HepG2 (cell line): ENCODE data around the gene PSMB10. TPM values are rescaled to one million over a fixed set of nuclear protein-coding genes. Genes with fewer than 3 reads are reported as not detected.

Source experiments
- ARNT ChIP-seq: fragments of 450-650 bp; IDR thresholded peaks from 2 replicates; pipeline ENCODE4 v1.6.1; 2017
- ATF1 ChIP-seq: IDR thresholded peaks from 2 replicates; pipeline ENCODE4 v1.6.1; 2016; ENCODE audit warnings: mild to moderate bottlenecking, control low read depth
- BCL3 ChIP-seq: sonication (generic); formaldehyde crosslinking; IDR thresholded peaks from 2 replicates; pipeline ENCODE4 v1.5.1; 2020; ENCODE audit warnings: mild to moderate bottlenecking, missing genetic modification reagents, moderate library complexity
- HMG20A ChIP-seq: IDR thresholded peaks from 2 replicates; pipeline ENCODE4 v1.6.1; 2016; ENCODE audit warnings: borderline replicate concordance
- KAT8 ChIP-seq: IDR thresholded peaks from 2 replicates; pipeline ENCODE4 v1.6.1; 2016; ENCODE audit warnings: missing genetic modification reagents, missing compliant biosample characterization
- KDM1A ChIP-seq: IDR thresholded peaks from 2 replicates; pipeline ENCODE4 v1.6.1; 2016; ENCODE audit warnings: missing compliant biosample characterization
- MYPOP ChIP-seq: sonication (generic); formaldehyde crosslinking; IDR thresholded peaks from 2 replicates; pipeline ENCODE4 v1.8.1; 2023; ENCODE audit warnings: mild to moderate bottlenecking, moderate library complexity, missing genetic modification reagents
- NR2C2 ChIP-seq: sonication (generic); formaldehyde crosslinking; IDR thresholded peaks from 2 replicates; pipeline ENCODE4 v1.4.0; 2020; ENCODE audit warnings: missing genetic modification reagents, mild to moderate bottlenecking, moderate library complexity, borderline replicate concordance
- RCOR2 ChIP-seq: IDR thresholded peaks from 2 replicates; pipeline ENCODE4 v1.6.1; 2016; ENCODE audit warnings: missing biosample characterization, missing genetic modification reagents
- TAF1 ChIP-seq: sonication (generic); formaldehyde crosslinking; IDR thresholded peaks from 2 replicates; pipeline ENCODE4 v1.4.0; 2020; ENCODE audit warnings: missing genetic modification reagents
- ZBTB42 ChIP-seq: sonication (generic); formaldehyde crosslinking; IDR thresholded peaks from 2 replicates; pipeline ENCODE4 v1.5.0; 2020; ENCODE audit warnings: mild to moderate bottlenecking, missing genetic modification reagents
- ZBTB8A ChIP-seq: sonication (generic); formaldehyde crosslinking; IDR thresholded peaks from 2 replicates; pipeline ENCODE4 v1.4.0; 2020; ENCODE audit warnings: mild to moderate bottlenecking, low read depth, missing genetic modification reagents, borderline replicate concordance
- ZKSCAN1 ChIP-seq: fragments of 150-350 bp; IDR thresholded peaks from 2 replicates; pipeline ENCODE4 v1.6.1; 2014; ENCODE audit warnings: low read length
- ZNF709 ChIP-seq: sonication (generic); formaldehyde crosslinking; IDR thresholded peaks from 2 replicates; pipeline ENCODE4 v1.5.0; 2020; ENCODE audit warnings: mild to moderate bottlenecking, missing genetic modification reagents
- polyA plus RNA-seq, 8 experiments: library from polyadenylated mRNA; depleted of rRNA in 3 of 8; stranded (reverse) in 7 of 8; unstranded in 1 of 8; fragments of >200 nt; fragmentation: Illumina TruSeq in 4 of 8; extraction: Trizol in 4 of 8; gene quantifications; 2 replicates each; pipeline versions ENCODE4 v1.2.1 to v1.2.3, GENCODE V29; 2011 to 2016; ENCODE audit warnings: low read depth in 4 of 8, missing spikeins in 1 of 8, mixed read lengths in 1 of 8; ENCODE audit not compliant: insufficient read depth in 1 of 8
- total RNA-seq, 5 experiments: library from RNA; depleted of rRNA; stranded (reverse); fragments of >200 nt; fragmentation: Illumina TruSeq; extraction: Trizol; gene quantifications; 2 replicates each; pipeline ENCODE4 v1.2.3, GENCODE V29; 2016; ENCODE audit warnings: low read depth in 1 of 5
- TF ChIP-seq, protein P1 (sequence below): IDR thresholded peaks from 2 replicates; pipeline ENCODE4 v1.6.1; 2016; ENCODE audit warnings: low read depth, missing genetic modification reagents, missing compliant biosample characterization
- TF ChIP-seq, protein P2 (sequence below): sonication (generic); formaldehyde crosslinking; IDR thresholded peaks from 2 replicates; pipeline ENCODE4 v1.8.0; 2022; ENCODE audit warnings: mild to moderate bottlenecking, missing genetic modification reagents
- TF ChIP-seq, protein P3 (sequence below): IDR thresholded peaks from 2 replicates; pipeline ENCODE4 v1.6.1; 2016; ENCODE audit warnings: low read depth
- TF ChIP-seq, protein P4 (sequence below): sonication (generic); formaldehyde crosslinking; IDR thresholded peaks from 2 replicates; pipeline ENCODE4 v1.4.0; 2020; ENCODE audit warnings: mild to moderate bottlenecking, missing genetic modification reagents

PSMB10 gene
- total and polyA plus RNA-seq, 2 of the 13 experiments (the other 11 are each of a cell fraction or from before 2014, with no cell fraction given) = 12.7 to 65.9 TPM

DNA sequence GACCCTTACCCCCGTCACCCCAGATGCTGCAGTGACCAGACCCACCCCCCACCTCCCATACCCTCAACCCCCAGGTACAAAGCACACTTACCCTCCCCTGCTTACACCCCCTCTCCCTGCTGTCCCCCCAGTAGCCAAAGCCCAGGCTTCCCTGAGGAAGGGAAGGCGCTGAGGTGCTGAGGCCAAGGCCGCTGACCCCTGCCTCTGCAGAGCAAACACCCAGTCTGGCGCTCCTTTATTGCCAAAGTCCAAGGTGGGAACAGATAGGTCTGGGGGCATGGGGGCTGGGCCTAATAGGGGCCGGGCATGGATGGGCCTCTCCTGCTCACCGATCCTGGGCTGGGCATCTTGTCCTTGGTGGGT lies 6.6 kb upstream of the PSMB10 start (continued):
- TF ChIP-seq, protein P1, sequence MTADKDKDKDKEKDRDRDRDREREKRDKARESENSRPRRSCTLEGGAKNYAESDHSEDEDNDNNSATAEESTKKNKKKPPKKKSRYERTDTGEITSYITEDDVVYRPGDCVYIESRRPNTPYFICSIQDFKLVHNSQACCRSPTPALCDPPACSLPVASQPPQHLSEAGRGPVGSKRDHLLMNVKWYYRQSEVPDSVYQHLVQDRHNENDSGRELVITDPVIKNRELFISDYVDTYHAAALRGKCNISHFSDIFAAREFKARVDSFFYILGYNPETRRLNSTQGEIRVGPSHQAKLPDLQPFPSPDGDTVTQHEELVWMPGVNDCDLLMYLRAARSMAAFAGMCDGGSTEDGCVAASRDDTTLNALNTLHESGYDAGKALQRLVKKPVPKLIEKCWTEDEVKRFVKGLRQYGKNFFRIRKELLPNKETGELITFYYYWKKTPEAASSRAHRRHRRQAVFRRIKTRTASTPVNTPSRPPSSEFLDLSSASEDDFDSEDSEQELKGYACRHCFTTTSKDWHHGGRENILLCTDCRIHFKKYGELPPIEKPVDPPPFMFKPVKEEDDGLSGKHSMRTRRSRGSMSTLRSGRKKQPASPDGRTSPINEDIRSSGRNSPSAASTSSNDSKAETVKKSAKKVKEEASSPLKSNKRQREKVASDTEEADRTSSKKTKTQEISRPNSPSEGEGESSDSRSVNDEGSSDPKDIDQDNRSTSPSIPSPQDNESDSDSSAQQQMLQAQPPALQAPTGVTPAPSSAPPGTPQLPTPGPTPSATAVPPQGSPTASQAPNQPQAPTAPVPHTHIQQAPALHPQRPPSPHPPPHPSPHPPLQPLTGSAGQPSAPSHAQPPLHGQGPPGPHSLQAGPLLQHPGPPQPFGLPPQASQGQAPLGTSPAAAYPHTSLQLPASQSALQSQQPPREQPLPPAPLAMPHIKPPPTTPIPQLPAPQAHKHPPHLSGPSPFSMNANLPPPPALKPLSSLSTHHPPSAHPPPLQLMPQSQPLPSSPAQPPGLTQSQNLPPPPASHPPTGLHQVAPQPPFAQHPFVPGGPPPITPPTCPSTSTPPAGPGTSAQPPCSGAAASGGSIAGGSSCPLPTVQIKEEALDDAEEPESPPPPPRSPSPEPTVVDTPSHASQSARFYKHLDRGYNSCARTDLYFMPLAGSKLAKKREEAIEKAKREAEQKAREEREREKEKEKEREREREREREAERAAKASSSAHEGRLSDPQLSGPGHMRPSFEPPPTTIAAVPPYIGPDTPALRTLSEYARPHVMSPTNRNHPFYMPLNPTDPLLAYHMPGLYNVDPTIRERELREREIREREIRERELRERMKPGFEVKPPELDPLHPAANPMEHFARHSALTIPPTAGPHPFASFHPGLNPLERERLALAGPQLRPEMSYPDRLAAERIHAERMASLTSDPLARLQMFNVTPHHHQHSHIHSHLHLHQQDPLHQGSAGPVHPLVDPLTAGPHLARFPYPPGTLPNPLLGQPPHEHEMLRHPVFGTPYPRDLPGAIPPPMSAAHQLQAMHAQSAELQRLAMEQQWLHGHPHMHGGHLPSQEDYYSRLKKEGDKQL (CRISPR knock-in tag) = peak; percentile 55; the same call in 1 of the 2 replicates
- TF ChIP-seq HMG20A (CRISPR knock-in tag) (peak; percentile 39; the same call in 1 of the 2 replicates), ATF1 (no peak), ZBTB8A (CRISPR knock-in tag) (no peak), BCL3 (no peak), ZBTB42 (CRISPR knock-in tag) (peak; percentile 78; the same call in 1 of the 2 replicates), RCOR2 (CRISPR knock-in tag) (no peak), MYPOP (CRISPR knock-in tag) (0 out of 2 replicates have a peak, but pooled peaks have one; percentile 63), ARNT (no peak), NR2C2 (CRISPR knock-in tag) (peak; percentile 89), ZKSCAN1 (peak; percentile 45; the same call in 1 of the 2 replicates), TAF1 (CRISPR knock-in tag) (no peak), KAT8 (no peak), KDM1A (CRISPR knock-in tag) (0 out of 2 replicates have a peak, but pooled peaks have one; percentile 23), ZNF709 (CRISPR knock-in tag) (no peak)
- TF ChIP-seq, protein P2, sequence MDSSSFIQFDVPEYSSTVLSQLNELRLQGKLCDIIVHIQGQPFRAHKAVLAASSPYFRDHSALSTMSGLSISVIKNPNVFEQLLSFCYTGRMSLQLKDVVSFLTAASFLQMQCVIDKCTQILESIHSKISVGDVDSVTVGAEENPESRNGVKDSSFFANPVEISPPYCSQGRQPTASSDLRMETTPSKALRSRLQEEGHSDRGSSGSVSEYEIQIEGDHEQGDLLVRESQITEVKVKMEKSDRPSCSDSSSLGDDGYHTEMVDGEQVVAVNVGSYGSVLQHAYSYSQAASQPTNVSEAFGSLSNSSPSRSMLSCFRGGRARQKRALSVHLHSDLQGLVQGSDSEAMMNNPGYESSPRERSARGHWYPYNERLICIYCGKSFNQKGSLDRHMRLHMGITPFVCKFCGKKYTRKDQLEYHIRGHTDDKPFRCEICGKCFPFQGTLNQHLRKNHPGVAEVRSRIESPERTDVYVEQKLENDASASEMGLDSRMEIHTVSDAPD (CRISPR knock-in tag) = peak; percentile 59
- TF ChIP-seq, protein P3, sequence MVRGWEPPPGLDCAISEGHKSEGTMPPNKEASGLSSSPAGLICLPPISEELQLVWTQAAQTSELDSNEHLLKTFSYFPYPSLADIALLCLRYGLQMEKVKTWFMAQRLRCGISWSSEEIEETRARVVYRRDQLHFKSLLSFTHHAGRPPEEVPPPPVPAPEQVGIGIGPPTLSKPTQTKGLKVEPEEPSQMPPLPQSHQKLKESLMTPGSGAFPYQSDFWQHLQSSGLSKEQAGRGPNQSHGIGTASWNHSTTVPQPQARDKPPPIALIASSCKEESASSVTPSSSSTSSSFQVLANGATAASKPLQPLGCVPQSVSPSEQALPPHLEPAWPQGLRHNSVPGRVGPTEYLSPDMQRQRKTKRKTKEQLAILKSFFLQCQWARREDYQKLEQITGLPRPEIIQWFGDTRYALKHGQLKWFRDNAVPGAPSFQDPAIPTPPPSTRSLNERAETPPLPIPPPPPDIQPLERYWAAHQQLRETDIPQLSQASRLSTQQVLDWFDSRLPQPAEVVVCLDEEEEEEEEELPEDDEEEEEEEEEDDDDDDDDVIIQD (CRISPR knock-in tag) = no peak; the same call in 1 of the 2 replicates
- TF ChIP-seq, protein P4, sequence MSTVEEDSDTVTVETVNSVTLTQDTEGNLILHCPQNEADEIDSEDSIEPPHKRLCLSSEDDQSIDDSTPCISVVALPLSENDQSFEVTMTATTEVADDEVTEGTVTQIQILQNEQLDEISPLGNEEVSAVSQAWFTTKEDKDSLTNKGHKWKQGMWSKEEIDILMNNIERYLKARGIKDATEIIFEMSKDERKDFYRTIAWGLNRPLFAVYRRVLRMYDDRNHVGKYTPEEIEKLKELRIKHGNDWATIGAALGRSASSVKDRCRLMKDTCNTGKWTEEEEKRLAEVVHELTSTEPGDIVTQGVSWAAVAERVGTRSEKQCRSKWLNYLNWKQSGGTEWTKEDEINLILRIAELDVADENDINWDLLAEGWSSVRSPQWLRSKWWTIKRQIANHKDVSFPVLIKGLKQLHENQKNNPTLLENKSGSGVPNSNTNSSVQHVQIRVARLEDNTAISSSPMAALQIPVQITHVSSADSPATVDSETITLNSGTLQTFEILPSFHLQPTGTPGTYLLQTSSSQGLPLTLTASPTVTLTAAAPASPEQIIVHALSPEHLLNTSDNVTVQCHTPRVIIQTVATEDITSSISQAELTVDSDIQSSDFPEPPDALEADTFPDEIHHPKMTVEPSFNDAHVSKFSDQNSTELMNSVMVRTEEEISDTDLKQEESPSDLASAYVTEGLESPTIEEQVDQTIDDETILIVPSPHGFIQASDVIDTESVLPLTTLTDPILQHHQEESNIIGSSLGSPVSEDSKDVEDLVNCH = 0 out of 2 replicates have a peak, but pooled peaks have one; percentile 3
